HEK293 (cell line): ENCODE data around the gene ABCC11.

ENCODE experiments used
- CTCF ChIP-seq: fragments of 450-650 bp; formaldehyde crosslinking; IDR thresholded peaks from 2 replicates; pipeline ENCODE4 v1.5.1; 2016; ENCODE audit warnings: missing biosample characterization, missing genetic modification characterization
- MYNN ChIP-seq: fragments of 450-650 bp; formaldehyde crosslinking; IDR thresholded peaks from 2 replicates; pipeline ENCODE4 v1.5.1; 2016; ENCODE audit warnings: missing biosample characterization, missing genetic modification characterization, borderline replicate concordance
- ZNF302 ChIP-seq: fragments of 450-650 bp; formaldehyde crosslinking; IDR thresholded peaks from 2 replicates; pipeline ENCODE4 v1.5.1; 2016; ENCODE audit warnings: missing biosample characterization, missing genetic modification characterization, low read depth
- ZNF335 ChIP-seq: fragments of 450-650 bp; formaldehyde crosslinking; conservative IDR thresholded peaks from 2 replicates; pipeline ENCODE4 v1.5.1; 2016; ENCODE audit warnings: missing biosample characterization, missing genetic modification characterization

DNA sequence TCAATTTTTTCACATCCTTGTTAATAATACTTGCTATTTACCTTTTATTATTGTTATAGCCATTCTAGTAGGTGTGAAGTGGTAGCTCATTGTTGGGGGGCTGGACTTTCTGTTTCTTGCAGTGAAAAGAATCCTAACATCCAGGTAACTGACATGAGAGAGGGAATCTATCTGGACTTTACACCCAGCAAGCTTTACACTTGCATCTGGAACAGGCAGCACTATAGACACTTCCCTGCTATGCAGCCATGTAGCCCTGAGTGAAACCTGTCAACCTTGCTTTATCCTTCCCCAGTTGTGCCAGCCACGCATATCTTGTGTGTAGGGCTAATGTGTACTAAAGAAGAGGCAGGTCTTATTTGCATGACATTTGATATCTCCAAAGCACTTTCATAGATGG is 74.7 kb downstream of the ABCC11 start:
- TF ChIP-seq MYNN (tag by site-specific recombination), result no peak
- no peak for TF ChIP-seq ZNF302 (tag by site-specific recombination)
- TF ChIP-seq CTCF (tag by site-specific recombination), result no peak
- TF ChIP-seq ZNF335, result no peak
